GM19035 (cell line): ENCODE results near the gene FAM187B.
A peak's percentile ranks its signal among the peaks of the same experiment; 100 is the strongest.
"Not testable (repeated sequence)": the region's sequence is repeated elsewhere in the genome, so short reads cannot be mapped to it uniquely, and the experiment has no call there.

Source experiments
- ATAC-seq: cut with Tn5 transposase; IDR thresholded peaks from one replicate; pipeline ENCODE4 v1.9.1; 2021; ENCODE audit not compliant: unreplicated experiment

Gene FAM187B

GRCh38 chr19:35213663-35214632 is 14.6 kb downstream of the FAM187B start:
- ATAC-seq, result no peak

- ATAC-seq, result no peak
Measured at GRCh38 chr19:35212241-35212640, 16.3 kb downstream of the FAM187B start.

- no peak for ATAC-seq
Measured at GRCh38 chr19:35211545-35212230, 16.9 kb downstream of the FAM187B start.

- ATAC-seq, result no peak
Measured at GRCh38 chr19:35209646-35210045, 18.9 kb downstream of the FAM187B start.

- ATAC-seq, result no peak
Measured at GRCh38 chr19:35208121-35208520, 20.4 kb downstream of the FAM187B start.

GRCh38 chr19:35207391-35207871 is 21.1 kb downstream of the FAM187B start:
- ATAC-seq, result no peak

- ATAC-seq, result no peak
Measured at GRCh38 chr19:35206855-35207254, 21.7 kb downstream of the FAM187B start.

GRCh38 chr19:35206379-35206778 is 22.2 kb downstream of the FAM187B start:
- no peak for ATAC-seq

GRCh38 chr19:35205733-35206323 is 22.7 kb downstream of the FAM187B start:
- no peak for ATAC-seq

- ATAC-seq, result peak; percentile 84
Measured at GRCh38 chr19:35204799-35205732, 23.5 kb downstream of the FAM187B start.

- ATAC-seq, result no peak
Measured at GRCh38 chr19:35202722-35203688, 25.5 kb downstream of the FAM187B start.

GRCh38 chr19:35199481-35199880 is 29.1 kb downstream of the FAM187B start:
- ATAC-seq, result no peak

- ATAC-seq, result not testable (repeated sequence)
Measured at GRCh38 chr19:35196861-35197260, 31.7 kb downstream of the FAM187B start.

- ATAC-seq, result no peak
Measured at GRCh38 chr19:35195830-35196229, 32.7 kb downstream of the FAM187B start.

GRCh38 chr19:35194012-35194984 is 34.2 kb downstream of the FAM187B start:
- ATAC-seq, result no peak

GRCh38 chr19:35184884-35185283 is 43.7 kb downstream of the FAM187B start:
- ATAC-seq, result no peak

- no peak for ATAC-seq
Measured at GRCh38 chr19:35184267-35184666, 44.3 kb downstream of the FAM187B start.

- no peak for ATAC-seq
Measured at GRCh38 chr19:35181387-35181786, 47.2 kb downstream of the FAM187B start.
